Peyer's patch (tissue), 4 donors: ENCODE measurements around the gene STAT6.

Experiments used
- POLR2A ChIP-seq, 2 donors: fragments of 450-650 bp; IDR thresholded peaks; one replicate each; pipeline ENCODE4 v1.5.1; 2017; ENCODE audit warnings: antibody characterized with exemption in 2 of 2, mild to moderate bottlenecking in 2 of 2, moderate library complexity in 2 of 2
- TF ChIP-seq, protein P1 (sequence below), 6 experiments: fragments of 450-650 bp in 4 of 6; fragments of 200-600 bp in 2 of 6; sonication (generic) in 1 of 6; IDR thresholded peaks; one replicate each; pipeline ENCODE4 v1.5.1; 2017 to 2019; ENCODE audit warnings: antibody characterized with exemption in 6 of 6, mild to moderate bottlenecking in 3 of 6, moderate library complexity in 1 of 6

DNA sequence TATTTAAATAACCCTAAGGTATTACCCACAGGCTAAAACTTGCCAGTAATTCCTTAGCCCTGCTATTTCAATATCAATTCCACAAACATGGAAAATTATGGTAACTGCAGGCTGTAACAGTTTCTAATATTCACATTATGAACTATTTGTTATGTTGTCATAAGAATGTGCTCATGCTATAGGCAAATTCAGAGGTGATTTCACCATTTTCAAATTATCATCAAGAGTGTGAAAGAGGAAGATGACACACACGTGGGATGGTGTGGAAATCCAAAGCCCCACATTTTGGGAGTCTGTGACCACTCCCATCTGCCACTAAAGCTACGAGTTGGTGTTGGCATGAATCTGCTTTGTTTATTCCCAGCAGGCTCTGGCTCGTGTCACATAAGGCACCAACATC lies 55.3 kb downstream of the STAT6 start:
- TF ChIP-seq, protein P1, sequence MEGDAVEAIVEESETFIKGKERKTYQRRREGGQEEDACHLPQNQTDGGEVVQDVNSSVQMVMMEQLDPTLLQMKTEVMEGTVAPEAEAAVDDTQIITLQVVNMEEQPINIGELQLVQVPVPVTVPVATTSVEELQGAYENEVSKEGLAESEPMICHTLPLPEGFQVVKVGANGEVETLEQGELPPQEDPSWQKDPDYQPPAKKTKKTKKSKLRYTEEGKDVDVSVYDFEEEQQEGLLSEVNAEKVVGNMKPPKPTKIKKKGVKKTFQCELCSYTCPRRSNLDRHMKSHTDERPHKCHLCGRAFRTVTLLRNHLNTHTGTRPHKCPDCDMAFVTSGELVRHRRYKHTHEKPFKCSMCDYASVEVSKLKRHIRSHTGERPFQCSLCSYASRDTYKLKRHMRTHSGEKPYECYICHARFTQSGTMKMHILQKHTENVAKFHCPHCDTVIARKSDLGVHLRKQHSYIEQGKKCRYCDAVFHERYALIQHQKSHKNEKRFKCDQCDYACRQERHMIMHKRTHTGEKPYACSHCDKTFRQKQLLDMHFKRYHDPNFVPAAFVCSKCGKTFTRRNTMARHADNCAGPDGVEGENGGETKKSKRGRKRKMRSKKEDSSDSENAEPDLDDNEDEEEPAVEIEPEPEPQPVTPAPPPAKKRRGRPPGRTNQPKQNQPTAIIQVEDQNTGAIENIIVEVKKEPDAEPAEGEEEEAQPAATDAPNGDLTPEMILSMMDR (IDR thresholded peaks at IDR 0.05), result no peak
- no peak for TF ChIP-seq POLR2A (IDR thresholded peaks at IDR 0.05)
